H9 (cell line): ENCODE results near the gene RIBC2. TPM values are rescaled to one million over a fixed set of nuclear protein-coding genes. Genes with fewer than 3 reads are reported as not detected.

Experiments used
- DNase-seq: peaks from one replicate; pipeline ENCODE4 v3.0.0-alpha.2; 2017
- H2AFZ ChIP-seq: one replicate; pipeline ENCODE4 v1.6.1; 2013; ENCODE audit warnings: mild to moderate bottlenecking, low read length, control low read depth, moderate library complexity
- H2AK5ac ChIP-seq: 2 replicates; pipeline ENCODE4 v1.6.1; 2013; ENCODE audit warnings: low read length, control low read depth, mixed read lengths; ENCODE audit not compliant: insufficient read length
- H2BK120ac ChIP-seq: one replicate; pipeline ENCODE4 v1.6.1; 2013; ENCODE audit warnings: low read depth, mild to moderate bottlenecking, low read length, control low read depth, inconsistent platforms; ENCODE audit not compliant: poor library complexity, severe bottlenecking
- H2BK12ac ChIP-seq: 2 replicates; pipeline ENCODE4 v1.6.1; 2013; ENCODE audit warnings: low read length, control low read depth, mixed read lengths, low read depth; ENCODE audit not compliant: insufficient read length
- H2BK15ac ChIP-seq: 2 replicates; pipeline ENCODE4 v1.6.1; 2013; ENCODE audit warnings: low read depth, low read length, control low read depth
- H2BK20ac ChIP-seq: one replicate; pipeline ENCODE4 v1.6.1; 2013; ENCODE audit warnings: low read depth, mild to moderate bottlenecking, low read length, control low read depth, inconsistent platforms; ENCODE audit not compliant: poor library complexity, severe bottlenecking
- H2BK5ac ChIP-seq: 2 replicates; pipeline ENCODE4 v1.6.1; 2013; ENCODE audit warnings: low read length, control low read depth, mixed read lengths; ENCODE audit not compliant: insufficient read length
- H3K14ac ChIP-seq: 2 replicates; pipeline ENCODE4 v1.6.1; 2013; ENCODE audit warnings: low read length, control low read depth; ENCODE audit not compliant: insufficient read depth
- H3K18ac ChIP-seq: 2 replicates; pipeline ENCODE4 v1.6.1; 2013; ENCODE audit warnings: low read depth, mild to moderate bottlenecking, mixed read lengths, low read length, control low read depth; ENCODE audit not compliant: insufficient read length
- H3K23ac ChIP-seq: 2 replicates; pipeline ENCODE4 v1.6.1; 2013; ENCODE audit warnings: low read length, control low read depth, mixed read lengths, low read depth; ENCODE audit not compliant: insufficient read length
- H3K23me2 ChIP-seq: 2 replicates; pipeline ENCODE4 v1.6.1; 2013; ENCODE audit warnings: low read depth, mild to moderate bottlenecking, mixed read lengths, low read length, control low read depth; ENCODE audit not compliant: insufficient read length, poor library complexity, severe bottlenecking
- H3K27ac ChIP-seq: 2 replicates; pipeline ENCODE4 v1.5.1; 2013; ENCODE audit warnings: low read length, control low read depth, mixed read lengths, low read depth; ENCODE audit not compliant: insufficient read length
- H3K27me3 ChIP-seq: 2 replicates; pipeline ENCODE4 v1.6.1; 2013; ENCODE audit warnings: low read length, control low read depth, inconsistent platforms; ENCODE audit not compliant: insufficient read depth
- H3K4ac ChIP-seq: 2 replicates; pipeline ENCODE4 v1.6.1; 2013; ENCODE audit warnings: low read depth, mild to moderate bottlenecking, control low read depth, inconsistent platforms, low read length, moderate library complexity
- H3K4me1 ChIP-seq: 2 replicates; pipeline ENCODE4 v1.6.1; 2013; ENCODE audit warnings: low read length, control low read depth, inconsistent platforms; ENCODE audit not compliant: insufficient read depth
- H3K4me2 ChIP-seq: 2 replicates; pipeline ENCODE4 v1.6.1; 2013; ENCODE audit warnings: low read length, control low read depth, mixed read lengths; ENCODE audit not compliant: insufficient read length, insufficient read depth
- H3K56ac ChIP-seq: 2 replicates; pipeline ENCODE4 v1.6.1; 2013; ENCODE audit warnings: low read depth, mild to moderate bottlenecking, mixed read lengths, low read length, control low read depth; ENCODE audit not compliant: insufficient read length
- H3K79me1 ChIP-seq: 2 replicates; pipeline ENCODE4 v1.6.1; 2013; ENCODE audit warnings: low read depth, mild to moderate bottlenecking, moderate library complexity, low read length, control low read depth, inconsistent platforms; ENCODE audit not compliant: insufficient read depth, poor library complexity, severe bottlenecking
- H3K79me2 ChIP-seq: 2 replicates; pipeline ENCODE4 v1.6.1; 2013; ENCODE audit warnings: low read length, control low read depth, inconsistent platforms; ENCODE audit not compliant: insufficient read depth
- H3K9ac ChIP-seq: 2 replicates; pipeline ENCODE4 v1.6.1; 2013; ENCODE audit warnings: low read length, control low read depth, mixed read lengths; ENCODE audit not compliant: insufficient read length; ENCODE audit errors: extremely low read depth
- H3K9me3 ChIP-seq: one replicate; pipeline ENCODE4 v1.6.1; 2013; ENCODE audit warnings: low read depth, low read length, inconsistent platforms; ENCODE audit not compliant: control insufficient read depth
- H3T11ph ChIP-seq: one replicate; pipeline ENCODE4 v1.6.1; 2013; ENCODE audit warnings: mild to moderate bottlenecking, low read length, control low read depth, inconsistent platforms
- H4K20me1 ChIP-seq: one replicate; pipeline ENCODE4 v1.6.1; 2013; ENCODE audit not compliant: control insufficient read depth, insufficient read length, insufficient read depth
- H4K5ac ChIP-seq: 2 replicates; pipeline ENCODE4 v1.6.1; 2013; ENCODE audit warnings: low read depth, mild to moderate bottlenecking, mixed read lengths, low read length, control low read depth; ENCODE audit not compliant: insufficient read length
- H4K8ac ChIP-seq: replicated peaks from 2 replicates; pipeline ENCODE4 v1.6.1; 2013; ENCODE audit warnings: low read length, control low read depth, mixed read lengths, low read depth; ENCODE audit not compliant: insufficient read length
- H4K91ac ChIP-seq: 2 replicates; pipeline ENCODE4 v1.6.1; 2013; ENCODE audit warnings: low read depth, mild to moderate bottlenecking, moderate library complexity, mixed read lengths, low read length, control low read depth; ENCODE audit not compliant: insufficient read length
- H3K27ac Mint-ChIP-seq, 3 experiments: 2 replicates in 2 of 3; 3 replicates in 1 of 3; pipeline ENCODE4 v1.8.0; 2020 to 2021; ENCODE audit warnings: mixed read lengths in 3 of 3, mild to moderate bottlenecking in 1 of 3, moderate library complexity in 1 of 3
- H3K27me3 Mint-ChIP-seq: 2 replicates; pipeline ENCODE4 v1.8.0; 2021; ENCODE audit warnings: low read depth, mild to moderate bottlenecking, moderate library complexity, mixed read lengths
- H3K36me3 Mint-ChIP-seq, 3 experiments: 2 replicates in 2 of 3; 3 replicates in 1 of 3; pipeline ENCODE4 v1.8.0; 2020 to 2021; ENCODE audit warnings: low read depth in 3 of 3, mixed read lengths in 3 of 3; ENCODE audit not compliant: insufficient read depth in 1 of 3
- H3K4me1 Mint-ChIP-seq, 2 experiments: 2 replicates each; pipeline ENCODE4 v1.8.0; 2020; ENCODE audit warnings: mixed read lengths in 2 of 2
- H3K4me3 Mint-ChIP-seq, 2 experiments: 2 replicates in 1 of 2; 3 replicates in 1 of 2; pipeline ENCODE4 v1.8.0; 2020 to 2021; ENCODE audit warnings: mild to moderate bottlenecking in 2 of 2, mixed read lengths in 2 of 2, moderate library complexity in 1 of 2
- H3K9me3 Mint-ChIP-seq, 2 experiments: 2 replicates in 1 of 2; 3 replicates in 1 of 2; pipeline ENCODE4 v1.8.0; 2020; ENCODE audit warnings: mild to moderate bottlenecking in 2 of 2, mixed read lengths in 2 of 2, moderate library complexity in 1 of 2
- CTCF ChIP-seq: fragments of 200-600 bp; sonication (generic); conservative IDR thresholded peaks from 3 replicates; pipeline ENCODE4 v1.8.0; 2021; ENCODE audit warnings: antibody characterized with exemption, mild to moderate bottlenecking
- WGBS: extraction: QIAGEN DNeasy Blood & Tissue Kit; methylation state at CpG from one replicate; pipeline ENCODE4 v1.1.7; 2013; ENCODE audit warnings: missing lambda C conversion rate, low lambda C conversion rate, mixed read lengths; ENCODE audit not compliant: insufficient read length; ENCODE audit errors: extremely low coverage; 5-methylcytosine and 5-hydroxymethylcytosine counted together
- total RNA-seq: library from RNA; stranded (reverse); gene quantifications from 2 replicates; pipeline ENCODE4 v1.2.1, GENCODE V29; 2021

The RIBC2 gene
- total RNA-seq, 1 experiment from 2014 or later, result 4.1 TPM

GRCh38 chr22:45430871-45431270 is 17.4 kb downstream of the RIBC2 start:
- Mint-ChIP-seq H3K4me1 (peaks cover 6 to 12% of the 10 kb centered on the region in 2 experiments), H3K9me3 (peaks cover 0 to 6% of the 10 kb centered on the region in 2 experiments; a peak in 2 of 5 replicates), H3K4me3 (no peak overlapping the region), H3K27me3 (peaks cover 18% of the 10 kb centered on the region), H3K27ac (no peak overlapping the region), H3K36me3 (peaks cover 0 to 9% (median 6%) of the 10 kb centered on the region in 3 experiments; a peak in 4 of 7 replicates)
- no CpG with 5 or more reads among the region's 19 CpGs for WGBS
- Histone ChIP-seq H3K18ac (no peak overlapping the region), H3K79me2 (no peaks in the 10 kb centered on the region), H3K79me1 (no peaks in the 10 kb centered on the region), H4K20me1 (no peaks in the 10 kb centered on the region), H3K27me3 (no peaks in the 10 kb centered on the region), H3K23me2 (no peaks in the 10 kb centered on the region), H3K4me2 (no peak overlapping the region), H2BK5ac (no peak overlapping the region), H3T11ph (no peak overlapping the region), H3K4me1 (no peaks in the 10 kb centered on the region), H3K9me3 (no peaks in the 10 kb centered on the region), H3K9ac (no peak overlapping the region), H3K56ac (no peak overlapping the region), H2AFZ (no peak overlapping the region), H3K14ac (no peak overlapping the region), H2BK12ac (no peak overlapping the region), H3K27ac (no peak overlapping the region), H4K91ac (no peak overlapping the region), H3K23ac (no peak overlapping the region), H2BK120ac (no peak overlapping the region), H4K8ac (no peak overlapping the region), H3K4ac (no peak overlapping the region), H2BK20ac (no peak overlapping the region), H2BK15ac (no peak overlapping the region), H2AK5ac (no peak overlapping the region), H4K5ac (no peak overlapping the region)
- TF ChIP-seq CTCF, result no peak
- no peak for DNase-seq
